Thyroid gland (tissue), 4 donors: ENCODE measurements around the gene AGMO. TPM values are rescaled to one million over a fixed set of nuclear protein-coding genes. Genes with fewer than 3 reads are reported as not detected.

ENCODE experiments used
- DNase-seq, 2 donors: peaks; one replicate each; pipeline ENCODE4 v3.0.0-alpha.2; 2019
- H3K27ac ChIP-seq, 3 donors: fragments of 200-600 bp; sonication (generic); 1 replicate in 2 of 3; 2 replicates in 1 of 3; pipeline ENCODE4 v1.5.1; 2016 to 2019; ENCODE audit warnings: mild to moderate bottlenecking in 1 of 3, moderate library complexity in 1 of 3
- H3K27me3 ChIP-seq: fragments of 200-600 bp; sonication (generic); one replicate; pipeline ENCODE4 v1.5.1; 2019
- H3K36me3 ChIP-seq, 2 donors: fragments of 200-600 bp; sonication (generic); one replicate each; pipeline ENCODE4 v1.5.1; 2016 to 2019
- H3K4me1 ChIP-seq, 2 donors: fragments of 200-600 bp; sonication (generic); one replicate each; pipeline ENCODE4 v1.5.1; 2017 to 2019
- H3K4me3 ChIP-seq, 3 donors: fragments of 200-600 bp; sonication (generic); replicated peaks in 1 of 3; 1 replicate in 2 of 3; 2 replicates in 1 of 3; pipeline ENCODE4 v1.5.1; 2016; ENCODE audit warnings: mild to moderate bottlenecking in 1 of 3
- H3K9me3 ChIP-seq: fragments of 200-600 bp; sonication (generic); one replicate; pipeline ENCODE4 v1.5.1; 2017
- POLR2A ChIP-seq, 2 donors: fragments of 450-650 bp; IDR thresholded peaks; one replicate each; pipeline ENCODE4 v1.6.1; 2017; ENCODE audit warnings: antibody characterized with exemption in 2 of 2, mild to moderate bottlenecking in 2 of 2, moderate library complexity in 1 of 2
- whole genome bisulfite sequencing, 2 donors: methylation state at CpG; one replicate each; pipeline ENCODE4 v1.1.5; 2017; 5-methylcytosine and 5-hydroxymethylcytosine counted together
- intact Hi-C: fragments of 100-400 bp; cut with DNase I; formaldehyde crosslinking; loops from one replicate; pipeline ENCODE4 v1.15.1; 2023
- total RNA-seq, 4 donors: library from RNA; depleted of rRNA; stranded (reverse); fragments of >200 nt; gene quantifications; one replicate each; pipeline ENCODE4 v1.2.3, GENCODE V29; 2016
- TF ChIP-seq, protein P1 (sequence below), 6 experiments: fragments of 200-600 bp in 3 of 6; fragments of 450-650 bp in 3 of 6; sonication (generic) in 3 of 6; IDR thresholded peaks; one replicate each; pipeline ENCODE4 v1.5.1; 2016 to 2019; ENCODE audit warnings: antibody characterized with exemption in 6 of 6, mild to moderate bottlenecking in 2 of 6, inconsistent platforms in 1 of 6, moderate library complexity in 1 of 6

AGMO gene
- total RNA-seq, 4 donors from 2014 or later: 0.83 to 2.0 (median 1.8) TPM

DNA sequence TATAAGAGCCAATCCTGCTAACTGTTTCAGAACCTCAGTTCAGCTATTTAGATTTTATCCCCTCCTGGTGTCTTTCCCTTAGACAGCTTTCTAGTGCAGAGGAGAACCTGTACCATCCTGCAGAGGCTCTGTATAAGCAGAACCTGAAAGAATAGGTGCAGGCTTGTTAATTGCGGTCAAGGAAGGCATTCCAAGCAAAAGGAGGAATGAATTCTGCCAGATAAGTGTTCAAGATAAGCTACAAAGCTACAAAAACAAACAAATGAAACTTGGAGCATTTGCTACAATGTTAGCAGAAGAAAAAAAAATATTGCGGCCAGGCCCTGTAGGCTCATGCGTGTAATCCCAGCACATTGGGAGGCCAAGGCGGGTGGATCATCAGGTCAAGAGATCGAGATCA, 32.6 kb upstream of the AGMO start:
- intact Hi-C loops: no loop called here
- Histone ChIP-seq H3K27me3 (no peaks in the 10 kb centered on the region), H3K4me1 (no peaks in the 10 kb centered on the region), H3K9me3 (no peaks in the 10 kb centered on the region), H3K4me3 (no peak overlapping the region), H3K36me3 (no peaks in the 10 kb centered on the region), H3K27ac (no peak overlapping the region)
- WGBS, 2 donors: 58 to 67% methylated on average over 5 of the region's 5 CpGs
- no peak for DNase-seq
- TF ChIP-seq POLR2A (IDR thresholded peaks at IDR 0.05): no peak
- TF ChIP-seq, protein P1, sequence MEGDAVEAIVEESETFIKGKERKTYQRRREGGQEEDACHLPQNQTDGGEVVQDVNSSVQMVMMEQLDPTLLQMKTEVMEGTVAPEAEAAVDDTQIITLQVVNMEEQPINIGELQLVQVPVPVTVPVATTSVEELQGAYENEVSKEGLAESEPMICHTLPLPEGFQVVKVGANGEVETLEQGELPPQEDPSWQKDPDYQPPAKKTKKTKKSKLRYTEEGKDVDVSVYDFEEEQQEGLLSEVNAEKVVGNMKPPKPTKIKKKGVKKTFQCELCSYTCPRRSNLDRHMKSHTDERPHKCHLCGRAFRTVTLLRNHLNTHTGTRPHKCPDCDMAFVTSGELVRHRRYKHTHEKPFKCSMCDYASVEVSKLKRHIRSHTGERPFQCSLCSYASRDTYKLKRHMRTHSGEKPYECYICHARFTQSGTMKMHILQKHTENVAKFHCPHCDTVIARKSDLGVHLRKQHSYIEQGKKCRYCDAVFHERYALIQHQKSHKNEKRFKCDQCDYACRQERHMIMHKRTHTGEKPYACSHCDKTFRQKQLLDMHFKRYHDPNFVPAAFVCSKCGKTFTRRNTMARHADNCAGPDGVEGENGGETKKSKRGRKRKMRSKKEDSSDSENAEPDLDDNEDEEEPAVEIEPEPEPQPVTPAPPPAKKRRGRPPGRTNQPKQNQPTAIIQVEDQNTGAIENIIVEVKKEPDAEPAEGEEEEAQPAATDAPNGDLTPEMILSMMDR (IDR thresholded peaks at IDR 0.05): no peak

DNA sequence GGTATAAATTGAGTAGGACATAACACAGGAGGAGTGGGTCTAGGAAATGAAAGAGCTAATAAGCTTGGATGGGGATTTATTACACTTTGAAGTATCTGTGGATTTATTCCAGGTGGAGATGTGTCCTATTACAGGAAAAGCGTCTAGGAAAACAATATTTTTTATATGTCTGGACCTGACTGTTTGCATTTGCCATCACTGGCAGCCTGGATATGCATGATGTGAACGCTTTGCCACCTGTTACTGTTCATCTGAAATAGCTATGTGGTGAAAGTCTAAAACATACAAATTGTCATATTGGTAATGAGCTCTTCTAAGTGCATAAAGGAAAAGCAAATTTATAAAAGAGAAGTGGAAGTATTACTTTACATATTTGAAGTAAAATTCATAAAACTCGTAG, 31.6 kb upstream of the AGMO start:
- Histone ChIP-seq H3K9me3 (no peaks in the 10 kb centered on the region), H3K4me3 (no peak overlapping the region), H3K27me3 (no peaks in the 10 kb centered on the region), H3K36me3 (no peaks in the 10 kb centered on the region), H3K4me1 (no peaks in the 10 kb centered on the region), H3K27ac (no peak overlapping the region)
- TF ChIP-seq, protein P1 (IDR thresholded peaks at IDR 0.05): no peak
- no peak for TF ChIP-seq POLR2A (IDR thresholded peaks at IDR 0.05)
- no peak for DNase-seq
- intact Hi-C loops: no loop called here
- 88 to 93% methylated on average over 3 of the region's 3 CpGs for WGBS, 2 donors

DNA sequence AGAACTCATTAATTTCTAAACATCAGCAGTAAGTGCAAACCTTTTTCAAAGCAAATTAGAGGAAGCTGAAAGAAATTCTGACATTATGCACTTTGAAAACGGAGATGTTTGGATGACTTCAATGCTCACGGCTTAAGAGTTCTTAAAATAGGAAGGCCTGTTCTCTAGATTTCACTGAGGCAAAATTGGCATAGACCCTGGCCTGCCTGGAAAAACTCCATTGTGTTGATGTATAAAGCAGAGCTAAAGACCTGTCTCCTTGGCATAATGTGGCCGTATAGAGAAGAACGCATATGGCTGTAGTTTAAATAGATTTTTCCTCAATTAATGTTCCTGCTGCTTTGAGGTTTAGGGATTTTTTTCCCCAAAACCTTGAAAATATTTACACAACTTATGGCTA, 24.5 kb upstream of the AGMO start:
- no peak overlapping the region for H3K4me3 ChIP-seq
- H3K27me3 ChIP-seq: no peaks in the 10 kb centered on the region
- DNase-seq: no peak
- intact Hi-C loops: no loop called here
- H3K27ac ChIP-seq: no peak overlapping the region
- no peaks in the 10 kb centered on the region for H3K9me3 ChIP-seq
- H3K4me1 ChIP-seq: no peaks in the 10 kb centered on the region
- WGBS, 2 donors: 88 to 91% methylated on average over 4 of the region's 4 CpGs
- TF ChIP-seq POLR2A (IDR thresholded peaks at IDR 0.05): no peak
- TF ChIP-seq, protein P1 (IDR thresholded peaks at IDR 0.05): no peak
- no peaks in the 10 kb centered on the region for H3K36me3 ChIP-seq

DNA sequence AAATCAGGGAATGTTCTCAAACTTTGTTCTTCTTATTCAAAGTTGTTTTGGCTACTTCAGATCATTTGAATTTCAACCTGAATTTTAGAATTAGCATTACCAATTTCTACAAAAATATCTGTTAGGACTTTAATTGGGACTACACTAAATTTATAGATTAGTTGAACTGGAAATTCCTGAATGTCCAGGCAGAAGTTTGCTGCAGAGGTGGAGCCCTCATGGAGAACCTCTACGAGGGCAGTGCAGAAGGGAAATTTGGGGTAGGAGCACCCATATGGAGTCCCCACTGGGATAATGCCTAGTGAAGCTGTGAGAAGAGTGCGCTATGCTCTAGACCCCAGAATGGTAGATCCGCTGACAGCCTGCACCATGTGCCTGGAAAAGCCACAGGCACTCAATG, 22.8 kb upstream of the AGMO start:
- Histone ChIP-seq H3K36me3 (no peaks in the 10 kb centered on the region), H3K9me3 (no peaks in the 10 kb centered on the region), H3K4me1 (no peaks in the 10 kb centered on the region), H3K27ac (no peak overlapping the region), H3K27me3 (no peaks in the 10 kb centered on the region), H3K4me3 (no peak overlapping the region)
- TF ChIP-seq, protein P1 (IDR thresholded peaks at IDR 0.05): no peak
- TF ChIP-seq POLR2A (IDR thresholded peaks at IDR 0.05): no peak
- DNase-seq: no peak
- WGBS, 2 donors: 92 to 95% methylated on average over 3 of the region's 3 CpGs
- intact Hi-C loops: no loop called here

DNA sequence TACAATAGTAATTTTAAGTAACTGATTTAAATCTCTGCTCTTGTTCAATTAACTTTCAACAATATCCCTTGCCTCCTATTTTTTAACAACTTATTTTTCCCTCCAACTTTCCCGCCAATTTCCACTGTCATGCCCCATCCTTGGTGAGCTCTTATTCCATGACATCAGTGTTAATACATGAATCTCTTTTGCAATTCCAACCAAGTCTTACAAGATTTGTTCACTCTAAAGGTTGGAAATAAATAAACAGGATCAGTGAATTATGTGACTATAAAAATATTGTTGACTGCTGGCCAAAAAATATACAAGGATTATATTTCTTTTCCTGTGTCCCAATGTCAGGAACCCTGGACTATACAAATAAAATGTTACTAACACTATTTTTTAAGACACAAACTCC, 21.0 kb upstream of the AGMO start:
- no peak for DNase-seq
- Histone ChIP-seq H3K27ac (no peak overlapping the region), H3K4me1 (no peaks in the 10 kb centered on the region), H3K4me3 (no peak overlapping the region), H3K36me3 (no peaks in the 10 kb centered on the region), H3K9me3 (no peaks in the 10 kb centered on the region), H3K27me3 (no peaks in the 10 kb centered on the region)
- intact Hi-C loops: no loop called here
- no peak for TF ChIP-seq POLR2A (IDR thresholded peaks at IDR 0.05)
- TF ChIP-seq, protein P1 (IDR thresholded peaks at IDR 0.05): no peak
- 80 to 96% methylated on average over 1 of the region's 1 CpG for WGBS, 2 donors
